K562 (cell line): ENCODE data around the gene HIP1R. TPM values are rescaled to one million over a fixed set of nuclear protein-coding genes. Genes with fewer than 3 reads are reported as not detected.

Experiments
- ATAC-seq: fragments of 200-7000 bp; cut with Tn5 transposase; 3 replicates; pipeline ENCODE4 v1.9.1; 2020; ENCODE audit warnings: moderate library complexity
- BruUV-seq: library from RNA; stranded (reverse); fragments of 400-500 nt; replicated peaks from 2 replicates; lab custom pipeline; 2021; lab: Mats Ljungman, UMichigan
- CTCF ChIA-PET: fragments of 300-600 bp; formaldehyde crosslinking; extraction: SDS; loops from one replicate; lab custom pipeline; 2021; ENCODE audit warnings: low intra/inter-chr PET ratio; lab: Yijun Ruan, JAX
- POLR2A ChIA-PET: fragments of 300-600, 350-650 bp; sonication (Branson Sonifier 250); formaldehyde crosslinking; extraction: SDS; loops from one replicate; lab custom pipeline; 2021; ENCODE audit warnings: antibody characterized with exemption, inconsistent platforms; lab: Yijun Ruan, JAX
- DNase-seq, 4 experiments: peaks; one replicate each; pipeline versions ENCODE4 v3.0.0 to v3.0.0-alpha.2; 2011 to 2018; ENCODE audit warnings: low spot score in 3 of 4, mixed read lengths in 3 of 4; ENCODE audit errors: extremely low read depth in 1 of 4
- FAIRE-seq: peaks from 2 replicates; lab custom pipeline; 2011; peaks lifted over from hg19 to GRCh38; lab: Jason Lieb, UNC
- H2AFZ ChIP-seq: 2 replicates; pipeline ENCODE4 v1.6.0; 2011; ENCODE audit warnings: low read depth, low read length, control low read depth, inconsistent platforms
- H3K27ac ChIP-seq: fragments of 200-600 bp; 3 replicates; pipeline ENCODE4 v1.8.0; 2011; ENCODE audit warnings: low read depth, mild to moderate bottlenecking, control low read depth, inconsistent platforms, low read length, moderate library complexity, mixed read lengths; ENCODE audit errors: extremely low read depth
- H3K27me3 ChIP-seq, 2 experiments: fragments of 300-600 bp in 1 of 2; 2 replicates in 1 of 2; 3 replicates in 1 of 2; pipeline versions ENCODE4 v1.6.0 to v1.8.0; 2011; ENCODE audit warnings: inconsistent platforms in 2 of 2, low read length in 2 of 2, mild to moderate bottlenecking in 1 of 2, mixed read lengths in 1 of 2, moderate library complexity in 1 of 2; ENCODE audit not compliant: control insufficient read depth in 2 of 2, insufficient read depth in 2 of 2
- H3K36me3 ChIP-seq: fragments of 300-600 bp; 3 replicates; pipeline ENCODE4 v1.8.0; 2011; ENCODE audit warnings: mild to moderate bottlenecking, low read length, inconsistent platforms; ENCODE audit not compliant: control insufficient read depth, insufficient read depth
- H3K4me1 ChIP-seq, 2 experiments: fragments of 200-600 bp in 1 of 2; replicated peaks in 1 of 2; 2 replicates in 1 of 2; 3 replicates in 1 of 2; pipeline versions ENCODE4 v1.5.1 to v1.8.0; 2011; ENCODE audit warnings: inconsistent platforms in 2 of 2, low read length in 2 of 2, mild to moderate bottlenecking in 1 of 2, mixed read lengths in 1 of 2, moderate library complexity in 1 of 2; ENCODE audit not compliant: control insufficient read depth in 2 of 2, insufficient read depth in 2 of 2
- H3K4me2 ChIP-seq: 2 replicates; pipeline ENCODE4 v1.6.1; 2011; ENCODE audit warnings: low read length, control low read depth, inconsistent platforms, mixed read lengths; ENCODE audit not compliant: insufficient read depth
- H3K4me3 ChIP-seq: fragments of 200-600 bp; sonication (generic), shearing (Covaris generic); 2 replicates; pipeline ENCODE4 v1.5.1; 2016; ENCODE audit warnings: control low read depth, inconsistent platforms
- H3K79me2 ChIP-seq: fragments of 200-600 bp; 3 replicates; pipeline ENCODE4 v1.8.0; 2011; ENCODE audit warnings: low read length, inconsistent platforms; ENCODE audit not compliant: control insufficient read depth, insufficient read depth
- H3K9ac ChIP-seq, 2 experiments: 2 replicates each; pipeline versions ENCODE4 v1.6.0 to v1.6.1; 2011; ENCODE audit warnings: low read depth in 2 of 2, low read length in 2 of 2, control low read depth in 1 of 2, inconsistent platforms in 1 of 2, mild to moderate bottlenecking in 1 of 2, mixed read lengths in 1 of 2; ENCODE audit not compliant: insufficient read depth in 1 of 2
- H3K9me1 ChIP-seq: one replicate; pipeline ENCODE4 v1.6.0; 2011; ENCODE audit warnings: inconsistent platforms, mild to moderate bottlenecking, low read length, moderate library complexity; ENCODE audit not compliant: control insufficient read depth, insufficient read depth
- H3K9me3 ChIP-seq: replicated peaks from 2 replicates; pipeline ENCODE4 v1.5.1; 2011; ENCODE audit warnings: low read depth, low read length, inconsistent platforms; ENCODE audit not compliant: control insufficient read depth, insufficient read depth
- H4K20me1 ChIP-seq: replicated peaks from 2 replicates; pipeline ENCODE4 v1.6.1; 2011; ENCODE audit warnings: low read length, inconsistent platforms, mixed read lengths; ENCODE audit not compliant: control insufficient read depth, insufficient read depth
- CSDE1 ChIP-seq, 2 experiments: fragments of 450-650 bp; IDR thresholded peaks; 2 replicates each; pipeline ENCODE4 v1.6.1; 2016; ENCODE audit warnings: mild to moderate bottlenecking in 1 of 2
- MEF2D ChIP-seq: conservative IDR thresholded peaks from 2 replicates; pipeline ENCODE4 v1.6.1; 2016; ENCODE audit warnings: low read depth, missing genetic modification characterization, missing compliant biosample characterization
- MNT ChIP-seq, 2 experiments: fragments of 450-650 bp; conservative IDR thresholded peaks; 2 replicates each; pipeline ENCODE4 v1.6.1; 2017; ENCODE audit warnings: mild to moderate bottlenecking in 2 of 2, moderate library complexity in 2 of 2
- NR1H2 ChIP-seq: sonication (generic); formaldehyde crosslinking; IDR thresholded peaks from 2 replicates; pipeline ENCODE4 v1.4.0; 2020; ENCODE audit warnings: mild to moderate bottlenecking, missing genetic modification reagents
- SMARCA5 ChIP-seq: fragments of 450-650 bp; IDR thresholded peaks from 2 replicates; pipeline ENCODE4 v1.6.1; 2016
- TEAD1 ChIP-seq, 2 experiments: fragments of 450-650 bp in 1 of 2; sonication (generic) in 1 of 2; formaldehyde crosslinking; IDR thresholded peaks; 2 replicates each; pipeline versions ENCODE4 v1.4.0 to v1.8.0; 2020 to 2022; ENCODE audit warnings: mild to moderate bottlenecking in 2 of 2, missing genetic modification reagents in 1 of 2
- TRIM25 ChIP-seq: fragments of 450-650 bp; IDR thresholded peaks from 2 replicates; pipeline ENCODE4 v1.7.0; 2016; ENCODE audit warnings: borderline replicate concordance
- ZC3H4 ChIP-seq: sonication (generic); formaldehyde crosslinking; IDR thresholded peaks from 2 replicates; pipeline ENCODE4 v1.9.0; 2021; ENCODE audit warnings: missing genetic modification reagents, borderline replicate concordance
- ZNF143 ChIP-seq: sonication (generic); formaldehyde crosslinking; IDR thresholded peaks from 2 replicates; pipeline ENCODE4 v1.9.0; 2022; ENCODE audit warnings: mild to moderate bottlenecking, missing genetic modification reagents
- ZNF239 ChIP-seq: fragments of 250-450 bp; sonication (Bioruptor Pico); IDR thresholded peaks from 2 replicates; pipeline ENCODE4 v1.4.0; 2020; ENCODE audit warnings: mild to moderate bottlenecking
- ZNF41 ChIP-seq: fragments of 250-450 bp; sonication (Bioruptor Pico); conservative IDR thresholded peaks from 2 replicates; pipeline ENCODE4 v1.4.0; 2020; ENCODE audit warnings: mild to moderate bottlenecking
- ZNF512 ChIP-seq: IDR thresholded peaks from 2 replicates; pipeline ENCODE4 v1.6.1; 2016; ENCODE audit warnings: missing genetic modification characterization, missing compliant biosample characterization
- ZNF584 ChIP-seq: fragments of 200-800 bp; sonication (Bioruptor generic); IDR thresholded peaks from 2 replicates; pipeline ENCODE4 v1.6.1; 2016; ENCODE audit warnings: low read depth, mild to moderate bottlenecking, missing genetic modification characterization, missing compliant biosample characterization
- ZNF699 ChIP-seq: fragments of 250-450 bp; sonication (Bioruptor Pico); IDR thresholded peaks from 2 replicates; pipeline ENCODE4 v1.8.0; 2021; ENCODE audit warnings: mild to moderate bottlenecking, moderate library complexity; ENCODE audit not compliant: insufficient replicate concordance
- ZNF740 ChIP-seq, 3 experiments: fragments of 200-800 bp in 1 of 3; sonication (Bioruptor generic) in 1 of 3; sonication (generic) in 1 of 3; formaldehyde crosslinking in 1 of 3; IDR thresholded peaks; 2 replicates each; pipeline versions ENCODE4 v1.6.1 to v1.8.0; 2016 to 2022; ENCODE audit warnings: mild to moderate bottlenecking in 2 of 3, missing compliant biosample characterization in 2 of 3, missing genetic modification characterization in 2 of 3, missing genetic modification reagents in 1 of 3
- WGBS: fragments of 100-300 bp; shearing (Covaris generic); methylation state at CpG from one replicate; pipeline ENCODE4 v1.1.6; 2016; ENCODE audit warnings: low coverage, mixed read lengths; ENCODE audit not compliant: insufficient coverage; ENCODE audit errors: missing lambda C conversion rate; 5-methylcytosine and 5-hydroxymethylcytosine counted together
- in situ Hi-C: fragments of 300-500 bp; cut with MboI; formaldehyde crosslinking; loops from 4 replicates; pipeline ENCODE4 v1.15.0; 2018; ENCODE audit warnings: inconsistent platforms, mixed read lengths
- intact Hi-C: fragments of 100-400 bp; cut with micrococcal nuclease; formaldehyde crosslinking; loops from 2 replicates; pipeline ENCODE4 v1.14.2; 2022
- polyA plus RNA-seq, 8 experiments: library from polyadenylated mRNA; depleted of rRNA in 4 of 8; stranded (reverse) in 5 of 8; unstranded in 3 of 8; fragments of >200 nt; fragmentation: Nextera tagmentation in 2 of 8; fragmentation: Illumina TruSeq in 1 of 8; extraction: Ambion mirVana in 2 of 8; extraction: Trizol in 1 of 8; gene quantifications; 2 replicates each; pipeline versions ENCODE4 v1.2.1 to v1.2.3, GENCODE V29; 2011 to 2014; ENCODE audit warnings: inconsistent platforms in 1 of 8, missing spikeins in 1 of 8
- total RNA-seq, 7 experiments: library from RNA; depleted of rRNA in 6 of 7; stranded (reverse); fragments of >200 nt in 6 of 7; fragmentation: Illumina TruSeq in 2 of 7; extraction: Trizol in 2 of 7; gene quantifications; 2 replicates each; pipeline versions ENCODE4 v1.2.1 to v1.2.3, GENCODE V29; 2011 to 2021; ENCODE audit warnings: low replicate concordance in 1 of 7
- TF ChIP-seq, protein P1 (sequence below): IDR thresholded peaks from 2 replicates; pipeline ENCODE4 v1.6.1; 2014; ENCODE audit warnings: antibody characterized with exemption

HIP1R gene
- total and polyA plus RNA-seq, 9 of the 15 experiments (the other 6 are each of a cell fraction or from before 2014, with no cell fraction given): 0.15 to 31.0 (median 14.2) TPM

DNA sequence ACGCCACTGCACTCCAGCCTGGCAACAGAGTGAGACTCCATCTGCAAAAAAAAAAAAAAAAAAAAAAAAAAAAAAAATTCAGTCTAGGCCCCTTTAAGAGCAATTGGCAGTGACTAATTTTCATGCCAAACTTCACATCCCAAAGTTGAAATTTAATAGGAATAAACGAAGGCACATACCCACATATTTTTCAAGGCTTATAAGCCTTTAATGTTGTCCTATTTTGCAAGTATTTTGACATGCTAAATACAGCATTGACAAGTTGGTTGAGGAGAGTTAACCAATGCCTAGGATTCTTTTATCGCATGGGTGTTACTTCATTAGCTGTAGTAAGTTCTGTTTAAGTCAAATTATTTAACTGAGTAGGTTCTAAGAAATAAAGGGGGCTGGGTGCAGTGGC is 23.5 kb upstream of the HIP1R start:
- no peak overlapping the region for H3K4me2 ChIP-seq
- H3K27ac ChIP-seq: no peak overlapping the region
- DNase-seq (no peak), FAIRE-seq (no peak), ATAC-seq (no peak)
- no peaks in the 10 kb centered on the region for H3K79me2 ChIP-seq
- TF ChIP-seq CSDE1 (IDR thresholded peaks at IDR 0.05): no peak
- TF ChIP-seq MEF2D: no peak
- no peak for TF ChIP-seq TRIM25
- no peak for TF ChIP-seq ZNF699 (CRISPR knock-in tag)
- TF ChIP-seq ZNF584 (CRISPR knock-in tag): no peak
- TF ChIP-seq ZNF740 (CRISPR knock-in tag; IDR thresholded peaks at IDR 0.05): no peak
- no peak for TF ChIP-seq ZNF740 (tag; IDR thresholded peaks at IDR 0.05)
- TF ChIP-seq SMARCA5: no peak
- no peak for TF ChIP-seq NR1H2 (CRISPR knock-in tag)
- no peak for TF ChIP-seq ZNF512 (tag)
- no peak for TF ChIP-seq ZC3H4 (CRISPR knock-in tag)
- no peak for TF ChIP-seq ZNF41 (CRISPR knock-in tag)
- no peak for TF ChIP-seq MNT (conservative IDR thresholded peaks at IDR 0.05)
- TF ChIP-seq, protein P1, sequence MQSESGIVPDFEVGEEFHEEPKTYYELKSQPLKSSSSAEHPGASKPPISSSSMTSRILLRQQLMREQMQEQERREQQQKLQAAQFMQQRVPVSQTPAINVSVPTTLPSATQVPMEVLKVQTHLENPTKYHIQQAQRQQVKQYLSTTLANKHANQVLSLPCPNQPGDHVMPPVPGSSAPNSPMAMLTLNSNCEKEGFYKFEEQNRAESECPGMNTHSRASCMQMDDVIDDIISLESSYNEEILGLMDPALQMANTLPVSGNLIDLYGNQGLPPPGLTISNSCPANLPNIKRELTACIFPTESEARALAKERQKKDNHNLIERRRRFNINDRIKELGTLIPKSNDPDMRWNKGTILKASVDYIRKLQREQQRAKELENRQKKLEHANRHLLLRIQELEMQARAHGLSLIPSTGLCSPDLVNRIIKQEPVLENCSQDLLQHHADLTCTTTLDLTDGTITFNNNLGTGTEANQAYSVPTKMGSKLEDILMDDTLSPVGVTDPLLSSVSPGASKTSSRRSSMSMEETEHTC: no peak
- no peak for TF ChIP-seq TEAD1 (CRISPR knock-in tag; IDR thresholded peaks at IDR 0.05)
- TF ChIP-seq ZNF143 (CRISPR knock-in tag): no peak
- no peak for TF ChIP-seq ZNF239 (CRISPR knock-in tag)
- intact Hi-C loops (no loop called here), in situ Hi-C loops (no loop called here)
- ChIA-PET POLR2A (no interaction called here), CTCF (no interaction called here)
- no TSS peak for BruUV-seq
- no peak overlapping the region for H3K9ac ChIP-seq
- no peaks in the 10 kb centered on the region for H3K27me3 ChIP-seq
- no peaks in the 10 kb centered on the region for H3K9me1 ChIP-seq
- WGBS: 48% methylated on average over 2 of the region's 3 CpGs
- no peaks in the 10 kb centered on the region for H3K9me3 ChIP-seq
- no peak overlapping the region for H3K4me3 ChIP-seq
- no peak overlapping the region for H2AFZ ChIP-seq
- no peaks in the 10 kb centered on the region; a peak in 1 of 5 replicates for H3K4me1 ChIP-seq
- no peaks in the 10 kb centered on the region for H4K20me1 ChIP-seq
- H3K36me3 ChIP-seq: no peaks in the 10 kb centered on the region
